WTC11 (cell line): ENCODE measurements around the gene ZBTB34.

Experiments used
- CREM ChIP-seq: sonication (generic); formaldehyde crosslinking; IDR thresholded peaks from 2 replicates; pipeline ENCODE4 v1.8.1; 2022; ENCODE audit warnings: mild to moderate bottlenecking, missing genetic modification reagents, moderate library complexity
- CTCF ChIP-seq: fragments of 200-600 bp; IDR thresholded peaks from 2 replicates; pipeline ENCODE4 v1.8.0; 2022; ENCODE audit warnings: antibody characterized with exemption
- JUN ChIP-seq: sonication (generic); formaldehyde crosslinking; IDR thresholded peaks from 2 replicates; pipeline ENCODE4 v1.8.0; 2023; ENCODE audit warnings: mild to moderate bottlenecking, missing genetic modification reagents
- MAX ChIP-seq: sonication (generic); formaldehyde crosslinking; IDR thresholded peaks from 2 replicates; pipeline ENCODE4 v1.8.0; 2022; ENCODE audit warnings: mild to moderate bottlenecking, missing genetic modification reagents
- NR3C1 ChIP-seq: sonication (generic); formaldehyde crosslinking; conservative IDR thresholded peaks from 2 replicates; pipeline ENCODE4 v1.8.1; 2023; ENCODE audit warnings: low read depth, mild to moderate bottlenecking, missing genetic modification reagents
- TEAD4 ChIP-seq: sonication (generic); formaldehyde crosslinking; IDR thresholded peaks from 2 replicates; pipeline ENCODE4 v1.8.0; 2022; ENCODE audit warnings: mild to moderate bottlenecking, missing genetic modification reagents
- TP53 ChIP-seq: sonication (generic); formaldehyde crosslinking; IDR thresholded peaks from 2 replicates; pipeline ENCODE4 v1.8.1; 2023; ENCODE audit warnings: mild to moderate bottlenecking, missing genetic modification reagents
- USF2 ChIP-seq: sonication (generic); formaldehyde crosslinking; IDR thresholded peaks from 2 replicates; pipeline ENCODE4 v1.8.1; 2023; ENCODE audit warnings: mild to moderate bottlenecking, missing genetic modification reagents, moderate library complexity
- ZBTB43 ChIP-seq: sonication (generic); formaldehyde crosslinking; IDR thresholded peaks from 2 replicates; pipeline ENCODE4 v1.8.1; 2023; ENCODE audit warnings: mild to moderate bottlenecking, missing genetic modification reagents
- TF ChIP-seq, protein P1 (sequence below): sonication (generic); formaldehyde crosslinking; IDR thresholded peaks from 2 replicates; pipeline ENCODE4 v1.8.1; 2022; ENCODE audit warnings: mild to moderate bottlenecking, moderate library complexity, missing genetic modification reagents
- TF ChIP-seq, protein P2 (sequence below): fragments of 250-450 bp; sonication (Bioruptor Pico); IDR thresholded peaks from 2 replicates; pipeline ENCODE4 v1.8.0; 2021; ENCODE audit warnings: mild to moderate bottlenecking
- TF ChIP-seq, protein P3 (sequence below): sonication (generic); formaldehyde crosslinking; IDR thresholded peaks from 2 replicates; pipeline ENCODE4 v1.8.1; 2022; ENCODE audit warnings: low read depth, missing genetic modification reagents, borderline replicate concordance

- TF ChIP-seq CTCF (no peak), USF2 (no peak), JUN (CRISPR knock-in tag) (no peak), TEAD4 (no peak), TP53 (no peak), NR3C1 (CRISPR knock-in tag) (no peak), ZBTB43 (CRISPR knock-in tag) (no peak), MAX (CRISPR knock-in tag) (no peak), CREM (CRISPR knock-in tag) (no peak)
- TF ChIP-seq, protein P1, sequence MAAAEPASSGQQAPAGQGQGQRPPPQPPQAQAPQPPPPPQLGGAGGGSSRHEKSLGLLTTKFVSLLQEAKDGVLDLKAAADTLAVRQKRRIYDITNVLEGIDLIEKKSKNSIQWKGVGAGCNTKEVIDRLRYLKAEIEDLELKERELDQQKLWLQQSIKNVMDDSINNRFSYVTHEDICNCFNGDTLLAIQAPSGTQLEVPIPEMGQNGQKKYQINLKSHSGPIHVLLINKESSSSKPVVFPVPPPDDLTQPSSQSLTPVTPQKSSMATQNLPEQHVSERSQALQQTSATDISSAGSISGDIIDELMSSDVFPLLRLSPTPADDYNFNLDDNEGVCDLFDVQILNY (CRISPR knock-in tag) = no peak
- TF ChIP-seq, protein P2, sequence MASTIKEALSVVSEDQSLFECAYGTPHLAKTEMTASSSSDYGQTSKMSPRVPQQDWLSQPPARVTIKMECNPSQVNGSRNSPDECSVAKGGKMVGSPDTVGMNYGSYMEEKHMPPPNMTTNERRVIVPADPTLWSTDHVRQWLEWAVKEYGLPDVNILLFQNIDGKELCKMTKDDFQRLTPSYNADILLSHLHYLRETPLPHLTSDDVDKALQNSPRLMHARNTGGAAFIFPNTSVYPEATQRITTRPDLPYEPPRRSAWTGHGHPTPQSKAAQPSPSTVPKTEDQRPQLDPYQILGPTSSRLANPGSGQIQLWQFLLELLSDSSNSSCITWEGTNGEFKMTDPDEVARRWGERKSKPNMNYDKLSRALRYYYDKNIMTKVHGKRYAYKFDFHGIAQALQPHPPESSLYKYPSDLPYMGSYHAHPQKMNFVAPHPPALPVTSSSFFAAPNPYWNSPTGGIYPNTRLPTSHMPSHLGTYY = no peak
- TF ChIP-seq, protein P3, sequence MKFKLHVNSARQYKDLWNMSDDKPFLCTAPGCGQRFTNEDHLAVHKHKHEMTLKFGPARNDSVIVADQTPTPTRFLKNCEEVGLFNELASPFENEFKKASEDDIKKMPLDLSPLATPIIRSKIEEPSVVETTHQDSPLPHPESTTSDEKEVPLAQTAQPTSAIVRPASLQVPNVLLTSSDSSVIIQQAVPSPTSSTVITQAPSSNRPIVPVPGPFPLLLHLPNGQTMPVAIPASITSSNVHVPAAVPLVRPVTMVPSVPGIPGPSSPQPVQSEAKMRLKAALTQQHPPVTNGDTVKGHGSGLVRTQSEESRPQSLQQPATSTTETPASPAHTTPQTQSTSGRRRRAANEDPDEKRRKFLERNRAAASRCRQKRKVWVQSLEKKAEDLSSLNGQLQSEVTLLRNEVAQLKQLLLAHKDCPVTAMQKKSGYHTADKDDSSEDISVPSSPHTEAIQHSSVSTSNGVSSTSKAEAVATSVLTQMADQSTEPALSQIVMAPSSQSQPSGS (CRISPR knock-in tag) = no peak
These were observed 28.0 kb upstream of the ZBTB34 start for GRCh38 chr9:126832440-126832839.
